Keratinocyte (primary cell): ENCODE data around the gene SYNE2.

Experiments used
- CTCF ChIP-seq, 3 experiments: IDR thresholded peaks in 1 of 3; conservative IDR thresholded peaks in 1 of 3; optimal IDR thresholded peaks in 1 of 3; 2 replicates in 2 of 3; 3 replicates in 1 of 3; pipeline versions ENCODE3 to v1.5.1; 2011; ENCODE audit warnings: low read length in 3 of 3, mild to moderate bottlenecking in 3 of 3, moderate library complexity in 2 of 3, control low read depth in 1 of 3, inconsistent platforms in 1 of 3; ENCODE audit not compliant: insufficient read depth in 2 of 3; ENCODE audit errors: extremely low read depth in 1 of 3
- EZH2 ChIP-seq: IDR thresholded peaks from one replicate; pipeline ENCODE4 v1.6.1; 2012; ENCODE audit warnings: inconsistent platforms, mild to moderate bottlenecking, low read length, moderate library complexity

- TF ChIP-seq CTCF (optimal IDR thresholded peaks at IDR 0.05 in 1 of 3, IDR thresholded peaks at IDR 0.05 in 1 of 3, conservative IDR thresholded peaks at IDR 0.05 in 1 of 3; ENCODE audit: extremely low read depth in 1 of 3, insufficient read depth in 2 of 3, low read length in 3 of 3) (no peak), EZH2 (no peak)
Measured at GRCh38 chr14:64196056-64196455, 343.3 kb downstream of the SYNE2 start.
